GM08714 (cell line): ENCODE measurements around the gene SOX14.

ENCODE experiments used
- H3K4me3 ChIP-seq: fragments of 200-500 bp; sonication (Bioruptor generic); 2 replicates; pipeline ENCODE4 v1.5.1; 2014; ENCODE audit warnings: mild to moderate bottlenecking, low read length, inconsistent platforms
- ZNF274 ChIP-seq: IDR thresholded peaks from 2 replicates; pipeline ENCODE4 v1.6.1; 2012; ENCODE audit warnings: mild to moderate bottlenecking, low read depth, low read length

SOX14 gene

GRCh38 chr3:137764001-137764433, at the start of gene SOX14:
SOX14 (plus strand) TSS chr3:137764315; CDS start chr3:137764785, 470 bp downstream.
- H3K4me3 ChIP-seq, result no peak within 1 kb of the TSS; the same call in 1 of the 2 replicates
- TF ChIP-seq ZNF274, result no peak

- H3K4me3 ChIP-seq, result no peak overlapping the region
- no peak for TF ChIP-seq ZNF274
Observed at GRCh38 chr3:137714551-137714950, 49.6 kb upstream of the SOX14 start.

GRCh38 chr3:137724240-137724639, 39.9 kb upstream of the SOX14 start:
- TF ChIP-seq ZNF274, result no peak
- H3K4me3 ChIP-seq, result no peak overlapping the region

GRCh38 chr3:137737208-137737607, 26.9 kb upstream of the SOX14 start:
- H3K4me3 ChIP-seq, result no peak overlapping the region
- no peak for TF ChIP-seq ZNF274

GRCh38 chr3:137738710-137739109, 25.4 kb upstream of the SOX14 start:
- H3K4me3 ChIP-seq, result no peak overlapping the region
- TF ChIP-seq ZNF274, result no peak

GRCh38 chr3:137743608-137744007, 20.5 kb upstream of the SOX14 start:
- TF ChIP-seq ZNF274, result no peak
- H3K4me3 ChIP-seq, result no peak overlapping the region

- H3K4me3 ChIP-seq, result no peak overlapping the region
- no peak for TF ChIP-seq ZNF274
Observed at GRCh38 chr3:137746808-137747207, 17.3 kb upstream of the SOX14 start.

- no peak overlapping the region for H3K4me3 ChIP-seq
- no peak for TF ChIP-seq ZNF274
Observed at GRCh38 chr3:137759505-137759904, 4.6 kb upstream of the SOX14 start.

- no peak for TF ChIP-seq ZNF274
- no peak overlapping the region for H3K4me3 ChIP-seq
Observed at GRCh38 chr3:137760341-137761098, 3.6 kb upstream of the SOX14 start.

GRCh38 chr3:137761099-137761562, 3.0 kb upstream of the SOX14 start:
- no peak overlapping the region for H3K4me3 ChIP-seq
- TF ChIP-seq ZNF274, result no peak

GRCh38 chr3:137761563-137762503, 2.3 kb upstream of the SOX14 start:
- no peak for TF ChIP-seq ZNF274
- no peak overlapping the region for H3K4me3 ChIP-seq

GRCh38 chr3:137762674-137763593, 1.2 kb upstream of the SOX14 start:
- no peak overlapping the region for H3K4me3 ChIP-seq
- no peak for TF ChIP-seq ZNF274

GRCh38 chr3:137763594-137763938, 549 bp upstream of the SOX14 start:
- TF ChIP-seq ZNF274, result no peak
- H3K4me3 ChIP-seq, result no peak overlapping the region; the same call in 1 of the 2 replicates

- TF ChIP-seq ZNF274, result no peak
- no peak overlapping the region for H3K4me3 ChIP-seq
Observed at GRCh38 chr3:137764563-137765309, 621 bp downstream of the SOX14 start.
